Measurements from ENCODE around the gene CIDEB. TPM values are rescaled to one million over a fixed set of nuclear protein-coding genes. Genes with fewer than 3 reads are reported as not detected.

CIDEB gene
- total and polyA plus RNA-seq, 2 of the 13 experiments (the other 11 are each of a cell fraction or from before 2014, with no cell fraction given), result 35.8 to 110 TPM

DNA sequence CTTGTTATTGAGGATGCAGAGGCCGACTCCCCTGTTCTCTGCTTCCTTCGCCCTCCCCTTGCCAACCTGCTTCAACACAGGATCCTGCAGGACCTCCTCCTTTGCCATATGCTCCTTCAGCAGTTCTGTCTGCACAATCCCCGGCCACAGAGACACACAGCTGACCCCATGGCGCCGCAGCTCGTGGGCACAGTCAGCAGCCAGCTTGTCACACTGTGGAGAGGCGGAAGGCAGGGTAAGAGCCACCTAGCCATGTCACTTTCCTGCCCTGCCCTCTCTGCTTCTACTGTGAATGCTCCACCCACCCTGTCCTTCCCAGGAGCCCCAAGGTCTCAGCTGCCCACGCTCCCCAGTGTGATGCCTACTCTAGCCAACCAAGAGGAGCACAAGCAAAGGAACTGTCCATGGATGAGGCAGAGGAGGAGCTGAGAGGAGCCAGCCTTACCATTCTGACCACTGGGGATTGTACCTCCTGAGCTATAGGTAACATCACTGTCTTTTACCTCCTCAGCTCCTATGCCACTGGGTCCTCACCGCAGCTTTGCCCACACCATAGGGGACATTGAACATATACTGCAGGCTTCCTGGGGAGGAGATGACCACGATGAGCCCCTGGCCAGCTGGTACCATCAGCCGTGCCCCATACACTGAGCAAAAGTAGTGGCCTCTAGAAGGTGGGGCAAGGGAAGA, 15.5 kb downstream of the CIDEB start (continued):
- peak; percentile 71; the same call in 1 of the 2 replicates for TF ChIP-seq NFIB (CRISPR knock-in tag; IDR thresholded peaks at IDR 0.05; ENCODE audit: borderline replicate concordance)
- TF ChIP-seq, protein P1, sequence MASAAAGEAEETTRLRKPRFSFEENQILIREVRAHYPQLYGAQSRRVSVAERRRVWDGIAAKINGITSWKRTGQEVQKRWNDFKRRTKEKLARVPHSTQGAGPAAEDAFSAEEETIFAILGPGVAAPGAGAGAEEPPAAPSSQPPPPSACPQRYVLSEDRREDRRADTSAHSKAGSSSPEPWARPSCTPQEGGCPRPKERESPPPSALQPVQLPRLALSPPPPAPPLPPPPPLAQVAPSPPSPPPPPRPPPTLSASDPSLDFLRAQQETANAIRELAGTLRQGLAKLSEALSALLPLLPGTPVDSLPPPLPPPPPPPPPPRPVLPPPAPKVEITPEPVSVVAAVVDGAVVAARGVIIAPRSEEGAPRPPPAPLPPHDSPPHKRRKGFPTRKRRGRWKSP (CRISPR knock-in tag; IDR thresholded peaks at IDR 0.05), result no peak
- TF ChIP-seq, protein P2, sequence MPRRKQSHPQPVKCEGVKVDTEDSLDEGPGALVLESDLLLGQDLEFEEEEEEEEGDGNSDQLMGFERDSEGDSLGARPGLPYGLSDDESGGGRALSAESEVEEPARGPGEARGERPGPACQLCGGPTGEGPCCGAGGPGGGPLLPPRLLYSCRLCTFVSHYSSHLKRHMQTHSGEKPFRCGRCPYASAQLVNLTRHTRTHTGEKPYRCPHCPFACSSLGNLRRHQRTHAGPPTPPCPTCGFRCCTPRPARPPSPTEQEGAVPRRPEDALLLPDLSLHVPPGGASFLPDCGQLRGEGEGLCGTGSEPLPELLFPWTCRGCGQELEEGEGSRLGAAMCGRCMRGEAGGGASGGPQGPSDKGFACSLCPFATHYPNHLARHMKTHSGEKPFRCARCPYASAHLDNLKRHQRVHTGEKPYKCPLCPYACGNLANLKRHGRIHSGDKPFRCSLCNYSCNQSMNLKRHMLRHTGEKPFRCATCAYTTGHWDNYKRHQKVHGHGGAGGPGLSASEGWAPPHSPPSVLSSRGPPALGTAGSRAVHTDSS (CRISPR knock-in tag; conservative IDR thresholded peaks at IDR 0.05), result no peak
- TF ChIP-seq, protein P3, sequence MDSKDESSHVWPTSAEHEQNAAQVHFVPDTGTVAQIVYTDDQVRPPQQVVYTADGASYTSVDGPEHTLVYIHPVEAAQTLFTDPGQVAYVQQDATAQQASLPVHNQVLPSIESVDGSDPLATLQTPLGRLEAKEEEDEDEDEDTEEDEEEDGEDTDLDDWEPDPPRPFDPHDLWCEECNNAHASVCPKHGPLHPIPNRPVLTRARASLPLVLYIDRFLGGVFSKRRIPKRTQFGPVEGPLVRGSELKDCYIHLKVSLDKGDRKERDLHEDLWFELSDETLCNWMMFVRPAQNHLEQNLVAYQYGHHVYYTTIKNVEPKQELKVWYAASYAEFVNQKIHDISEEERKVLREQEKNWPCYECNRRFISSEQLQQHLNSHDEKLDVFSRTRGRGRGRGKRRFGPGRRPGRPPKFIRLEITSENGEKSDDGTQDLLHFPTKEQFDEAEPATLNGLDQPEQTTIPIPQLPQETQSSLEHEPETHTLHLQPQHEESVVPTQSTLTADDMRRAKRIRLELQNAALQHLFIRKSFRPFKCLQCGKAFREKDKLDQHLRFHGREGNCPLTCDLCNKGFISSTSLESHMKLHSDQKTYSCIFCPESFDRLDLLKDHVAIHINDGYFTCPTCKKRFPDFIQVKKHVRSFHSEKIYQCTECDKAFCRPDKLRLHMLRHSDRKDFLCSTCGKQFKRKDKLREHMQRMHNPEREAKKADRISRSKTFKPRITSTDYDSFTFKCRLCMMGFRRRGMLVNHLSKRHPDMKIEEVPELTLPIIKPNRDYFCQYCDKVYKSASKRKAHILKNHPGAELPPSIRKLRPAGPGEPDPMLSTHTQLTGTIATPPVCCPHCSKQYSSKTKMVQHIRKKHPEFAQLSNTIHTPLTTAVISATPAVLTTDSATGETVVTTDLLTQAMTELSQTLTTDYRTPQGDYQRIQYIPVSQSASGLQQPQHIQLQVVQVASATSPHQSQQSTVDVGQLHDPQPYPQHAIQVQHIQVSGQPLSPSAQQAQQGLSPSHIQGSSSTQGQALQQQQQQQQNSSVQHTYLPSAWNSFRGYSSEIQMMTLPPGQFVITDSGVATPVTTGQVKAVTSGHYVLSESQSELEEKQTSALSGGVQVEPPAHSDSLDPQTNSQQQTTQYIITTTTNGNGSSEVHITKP (CRISPR knock-in tag; IDR thresholded peaks at IDR 0.05; ENCODE audit: low read depth), result no peak

All from HepG2 (cell line).